ENCODE results near the gene PLEKHN1.
A peak's percentile ranks its signal among the peaks of the same experiment; 100 is the strongest.

The PLEKHN1 gene

DNA sequence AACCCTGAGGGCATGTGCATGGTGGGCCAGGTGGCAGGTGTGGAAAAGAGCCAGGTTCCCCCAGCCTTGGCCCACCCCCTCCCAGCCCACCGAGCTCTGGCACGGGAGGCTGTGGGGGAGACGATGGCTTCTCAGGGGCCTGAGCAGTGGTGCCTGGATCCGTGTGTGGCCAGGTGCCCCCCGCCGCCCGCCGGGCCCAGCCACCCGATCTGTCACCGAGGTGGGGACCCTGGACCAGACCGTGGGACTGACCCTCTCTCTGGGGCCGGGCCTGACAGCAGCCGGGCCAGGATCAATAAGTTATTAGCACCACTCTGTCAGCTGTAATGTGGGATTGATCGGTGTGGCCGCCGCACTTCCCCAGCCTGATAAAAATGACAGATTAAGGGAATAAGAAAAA, 28.8 kb upstream of the PLEKHN1 start:
- peaks cover 0 to 19% of the 10 kb centered on the region in 2 experiments; a peak in 1 of 3 replicates for H3K36me3 ChIP-seq (ENCODE audit: control insufficient read depth in 2 of 2, insufficient read depth in 1 of 2, low read length in 2 of 2)
- ChIA-PET POLR2A (interaction anchor here (1.4 to 9.4 kb wide), 4 partner anchors 7 to 19 kb away, joined by 6 to 111 read pairs (median 58); partner anchors contain the start of gene SAMD11), CTCF (interaction anchor here (0.7 to 3.0 kb wide), 7 partner anchors 9 to 185 kb away, joined by 3 to 17 read pairs (median 4); partner anchors contain the start of gene PLEKHN1)
- peaks cover 50% of the 10 kb centered on the region for H3K4me1 ChIP-seq (ENCODE audit: control insufficient read depth, insufficient read depth, low read length)
- peak overlapping the region; percentile 98; the same call in 1 of the 2 replicates for H3K27ac ChIP-seq (ENCODE audit: extremely low read depth, low read depth, low read length)
- H3K4me3 ChIP-seq (ENCODE audit: low read depth, low read length), result no peak overlapping the region
- H3K9me3 ChIP-seq (ENCODE audit: control insufficient read depth, insufficient read depth, low read depth, low read length), result no peaks in the 10 kb centered on the region
- TF ChIP-seq BCL11B (tag by site-specific recombination; IDR thresholded peaks at IDR 0.05; ENCODE audit: low read depth), result peak; percentile 13; the same call in 1 of the 2 replicates
- no peak for TF ChIP-seq ZNF114 (tag by site-specific recombination; IDR thresholded peaks at IDR 0.05)

- H3K27ac ChIP-seq (ENCODE audit: extremely low read depth, low read depth, low read length), result peak overlapping the region; percentile 98
- H3K36me3 ChIP-seq (ENCODE audit: control insufficient read depth in 2 of 2, insufficient read depth in 1 of 2, low read length in 2 of 2), result peaks cover 0 to 20% of the 10 kb centered on the region in 2 experiments; a peak in 1 of 3 replicates
- POLR2A ChIA-PET, result interaction anchor here (0.6 to 9.4 kb wide), 5 partner anchors 7 to 29 kb away, joined by 3 to 111 read pairs (median 9); partner anchors contain the start of gene SAMD11
- H3K4me1 ChIP-seq (ENCODE audit: control insufficient read depth, insufficient read depth, low read length), result peaks cover 49% of the 10 kb centered on the region
- H3K9me3 ChIP-seq (ENCODE audit: control insufficient read depth, insufficient read depth, low read depth, low read length), result no peaks in the 10 kb centered on the region
- CTCF ChIA-PET, result interaction anchor here (0.7 to 3.0 kb wide), 11 partner anchors 9 to 184 kb away, joined by 3 to 17 read pairs (median 4); partner anchors contain the start of genes PLEKHN1 and SAMD11
- no peak overlapping the region for H3K4me3 ChIP-seq (ENCODE audit: low read depth, low read length)
- peak; percentile 60 for TF ChIP-seq ZIC2 (tag by site-specific recombination; IDR thresholded peaks at IDR 0.05)
- TF ChIP-seq WT1 (tag by site-specific recombination; IDR thresholded peaks at IDR 0.05), result peak; percentile 83
- TF ChIP-seq ELK4 (IDR thresholded peaks at IDR 0.05; ENCODE audit: borderline replicate concordance, low read depth, low read length), result no peak
- TF ChIP-seq ZNF223 (tag by site-specific recombination; IDR thresholded peaks at IDR 0.05), result 0 out of 2 replicates have a peak, but pooled peaks have one; percentile 14
- TF ChIP-seq ZSCAN18 (tag by site-specific recombination; IDR thresholded peaks at IDR 0.05), result no peak
- TF ChIP-seq ZBTB44 (tag by site-specific recombination; IDR thresholded peaks at IDR 0.05), result no peak
- no peak for TF ChIP-seq ZBTB48 (tag by site-specific recombination; IDR thresholded peaks at IDR 0.05)
- peak; percentile 80; the same call in 1 of the 2 replicates for TF ChIP-seq EGR2 (tag by site-specific recombination; IDR thresholded peaks at IDR 0.05; ENCODE audit: low read depth)
- no peak for TF ChIP-seq ZNF274 (IDR thresholded peaks at IDR 0.05; ENCODE audit: low read length)
- no peak for TF ChIP-seq ZNF274 (tag by site-specific recombination; IDR thresholded peaks at IDR 0.05; ENCODE audit: borderline replicate concordance)
- TF ChIP-seq ZNF416 (tag by site-specific recombination; IDR thresholded peaks at IDR 0.05), result no peak
- TF ChIP-seq, protein P1, sequence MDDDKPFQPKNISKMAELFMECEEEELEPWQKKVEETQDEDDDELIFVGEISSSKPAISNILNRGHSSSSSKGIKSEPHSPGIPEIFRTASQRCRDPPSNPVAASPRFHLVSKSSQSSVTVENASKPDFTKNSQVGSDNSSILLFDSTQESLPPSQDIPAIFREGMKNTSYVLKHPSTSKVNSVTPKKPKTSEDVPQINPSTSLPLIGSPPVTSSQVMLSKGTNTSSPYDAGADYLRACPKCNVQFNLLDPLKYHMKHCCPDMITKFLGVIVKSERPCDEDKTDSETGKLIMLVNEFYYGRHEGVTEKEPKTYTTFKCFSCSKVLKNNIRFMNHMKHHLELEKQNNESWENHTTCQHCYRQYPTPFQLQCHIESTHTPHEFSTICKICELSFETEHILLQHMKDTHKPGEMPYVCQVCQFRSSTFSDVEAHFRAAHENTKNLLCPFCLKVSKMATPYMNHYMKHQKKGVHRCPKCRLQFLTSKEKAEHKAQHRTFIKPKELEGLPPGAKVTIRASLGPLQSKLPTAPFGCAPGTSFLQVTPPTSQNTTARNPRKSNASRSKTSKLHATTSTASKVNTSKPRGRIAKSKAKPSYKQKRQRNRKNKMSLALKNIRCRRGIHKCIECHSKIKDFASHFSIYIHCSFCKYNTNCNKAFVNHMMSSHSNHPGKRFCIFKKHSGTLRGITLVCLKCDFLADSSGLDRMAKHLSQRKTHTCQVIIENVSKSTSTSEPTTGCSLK (tag by site-specific recombination; IDR thresholded peaks at IDR 0.05), result no peak
- TF ChIP-seq ZSCAN30 (tag by site-specific recombination; IDR thresholded peaks at IDR 0.05), result no peak
- TF ChIP-seq, protein P2, sequence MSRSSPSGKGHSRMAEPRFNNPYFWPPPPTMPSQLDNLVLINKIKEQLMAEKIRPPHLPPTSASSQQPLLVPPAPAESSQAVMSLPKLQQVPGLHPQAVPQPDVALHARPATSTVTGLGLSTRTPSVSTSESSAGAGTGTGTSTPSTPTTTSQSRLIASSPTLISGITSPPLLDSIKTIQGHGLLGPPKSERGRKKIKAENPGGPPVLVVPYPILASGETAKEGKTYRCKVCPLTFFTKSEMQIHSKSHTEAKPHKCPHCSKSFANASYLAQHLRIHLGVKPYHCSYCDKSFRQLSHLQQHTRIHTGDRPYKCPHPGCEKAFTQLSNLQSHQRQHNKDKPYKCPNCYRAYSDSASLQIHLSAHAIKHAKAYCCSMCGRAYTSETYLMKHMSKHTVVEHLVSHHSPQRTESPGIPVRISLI (tag by site-specific recombination; IDR thresholded peaks at IDR 0.05), result no peak
- peak; percentile 79 for TF ChIP-seq GLIS2 (tag by site-specific recombination; IDR thresholded peaks at IDR 0.05)
- no peak for TF ChIP-seq ZNF843 (tag by site-specific recombination; IDR thresholded peaks at IDR 0.05)
- TF ChIP-seq, protein P3, sequence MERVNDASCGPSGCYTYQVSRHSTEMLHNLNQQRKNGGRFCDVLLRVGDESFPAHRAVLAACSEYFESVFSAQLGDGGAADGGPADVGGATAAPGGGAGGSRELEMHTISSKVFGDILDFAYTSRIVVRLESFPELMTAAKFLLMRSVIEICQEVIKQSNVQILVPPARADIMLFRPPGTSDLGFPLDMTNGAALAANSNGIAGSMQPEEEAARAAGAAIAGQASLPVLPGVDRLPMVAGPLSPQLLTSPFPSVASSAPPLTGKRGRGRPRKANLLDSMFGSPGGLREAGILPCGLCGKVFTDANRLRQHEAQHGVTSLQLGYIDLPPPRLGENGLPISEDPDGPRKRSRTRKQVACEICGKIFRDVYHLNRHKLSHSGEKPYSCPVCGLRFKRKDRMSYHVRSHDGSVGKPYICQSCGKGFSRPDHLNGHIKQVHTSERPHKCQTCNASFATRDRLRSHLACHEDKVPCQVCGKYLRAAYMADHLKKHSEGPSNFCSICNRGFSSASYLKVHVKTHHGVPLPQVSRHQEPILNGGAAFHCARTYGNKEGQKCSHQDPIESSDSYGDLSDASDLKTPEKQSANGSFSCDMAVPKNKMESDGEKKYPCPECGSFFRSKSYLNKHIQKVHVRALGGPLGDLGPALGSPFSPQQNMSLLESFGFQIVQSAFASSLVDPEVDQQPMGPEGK (tag by site-specific recombination; IDR thresholded peaks at IDR 0.05), result peak; percentile 73
- no peak for TF ChIP-seq ZNF214 (tag by site-specific recombination; IDR thresholded peaks at IDR 0.05; ENCODE audit: borderline replicate concordance)
- TF ChIP-seq ZNF600 (tag by site-specific recombination; IDR thresholded peaks at IDR 0.05), result peak; percentile 84
- TF ChIP-seq ZFP41 (tag by site-specific recombination; IDR thresholded peaks at IDR 0.05; ENCODE audit: borderline replicate concordance), result no peak
- TF ChIP-seq ZNF785 (tag by site-specific recombination; IDR thresholded peaks at IDR 0.05), result no peak
- TF ChIP-seq ZNF48 (tag by site-specific recombination; IDR thresholded peaks at IDR 0.05), result no peak
- no peak for TF ChIP-seq ZNF664 (tag by site-specific recombination; IDR thresholded peaks at IDR 0.05)
Measured at GRCh38 chr1:938088-938683, 28.1 kb upstream of the PLEKHN1 start.

Measured in HEK293 (cell line).